HK-2 (cell line): ENCODE measurements around the gene HCFC1R1.
"Not testable (repeated sequence)": the region's sequence is repeated elsewhere in the genome, so short reads cannot be mapped to it uniquely, and the experiment has no call there.

ENCODE experiments used
- DNase-seq: peaks from one replicate; pipeline ENCODE4 v3.0.0-alpha.2; 2018; ENCODE audit not compliant: unreplicated experiment

Gene HCFC1R1

DNA sequence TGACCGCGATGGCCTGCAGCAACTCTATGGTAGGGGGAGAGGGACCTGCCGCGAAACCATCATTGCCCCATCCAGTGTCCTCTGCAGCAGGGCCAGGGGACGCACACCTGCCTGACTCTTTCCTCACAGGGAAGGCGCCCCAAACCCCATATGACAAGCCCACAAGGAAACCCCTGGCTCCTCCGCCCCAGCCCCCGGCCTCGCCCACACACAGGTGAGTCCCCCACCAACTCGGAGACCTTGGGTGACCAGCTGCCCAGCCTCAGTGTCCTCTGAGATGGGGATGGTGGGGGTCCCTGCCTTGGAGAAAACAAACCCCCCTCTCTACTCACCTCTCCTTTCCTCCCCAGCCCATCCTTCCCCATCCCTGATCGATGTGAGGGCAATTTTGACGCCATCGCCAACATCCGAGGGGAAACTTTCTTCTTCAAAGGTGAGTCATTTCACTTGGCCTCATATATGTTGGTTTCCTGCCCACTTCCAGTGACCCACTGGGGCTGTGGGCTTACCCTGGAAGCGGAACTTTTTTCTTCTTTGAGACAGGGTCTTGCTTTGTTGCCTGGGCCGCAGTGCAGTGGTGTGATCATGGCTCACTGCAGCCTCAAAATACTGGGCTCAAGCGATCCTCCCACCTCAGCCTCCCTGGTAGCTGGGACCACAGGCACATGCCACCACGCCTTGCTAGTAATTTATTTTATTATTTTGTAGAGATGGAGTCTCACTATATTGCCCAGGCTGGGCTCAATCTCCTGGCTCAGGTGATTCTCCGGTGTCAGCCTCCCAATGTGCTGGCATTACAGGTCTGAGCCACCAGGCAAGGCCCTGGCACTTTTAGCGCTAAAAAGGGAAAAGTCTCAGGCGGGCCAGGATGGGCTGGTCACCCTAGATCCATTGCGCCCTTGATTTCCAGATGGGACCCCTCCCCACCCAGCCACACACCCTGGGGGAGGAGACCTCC lies 33.7 kb upstream of the HCFC1R1 start:
- DNase-seq, result no peak

GRCh38 chr16:3056336-3057180 lies 32.8 kb upstream of the HCFC1R1 start:
- DNase-seq, result no peak

GRCh38 chr16:3055734-3056115 lies 32.0 kb upstream of the HCFC1R1 start:
- DNase-seq, result not testable (repeated sequence)

- no peak for DNase-seq
Measured at GRCh38 chr16:3054965-3055733, 31.4 kb upstream of the HCFC1R1 start.

- not testable (repeated sequence) for DNase-seq
Measured at GRCh38 chr16:3053330-3053710, 29.6 kb upstream of the HCFC1R1 start.

GRCh38 chr16:3052571-3053329 lies 29.0 kb upstream of the HCFC1R1 start:
- not testable (repeated sequence) for DNase-seq

DNA sequence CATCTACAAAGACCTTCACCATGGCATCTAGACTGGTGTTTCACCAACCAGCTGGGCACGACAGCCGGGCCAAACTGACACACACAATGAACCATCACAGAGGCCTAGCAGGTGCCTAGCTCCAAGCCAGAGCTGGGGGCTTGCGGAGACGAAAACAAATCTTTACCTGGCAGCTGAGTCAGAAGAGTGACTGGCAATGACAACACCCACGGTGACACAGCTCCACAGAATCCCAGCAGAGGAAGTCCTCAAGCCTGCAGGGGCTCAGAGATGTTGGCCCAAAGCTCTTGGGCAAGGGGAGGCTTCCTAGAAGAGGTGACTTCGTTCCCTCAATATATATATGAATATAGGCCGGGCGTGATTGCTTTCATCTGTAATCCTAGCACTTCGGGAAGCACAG lies 27.8 kb upstream of the HCFC1R1 start:
- DNase-seq, result no peak

DNA sequence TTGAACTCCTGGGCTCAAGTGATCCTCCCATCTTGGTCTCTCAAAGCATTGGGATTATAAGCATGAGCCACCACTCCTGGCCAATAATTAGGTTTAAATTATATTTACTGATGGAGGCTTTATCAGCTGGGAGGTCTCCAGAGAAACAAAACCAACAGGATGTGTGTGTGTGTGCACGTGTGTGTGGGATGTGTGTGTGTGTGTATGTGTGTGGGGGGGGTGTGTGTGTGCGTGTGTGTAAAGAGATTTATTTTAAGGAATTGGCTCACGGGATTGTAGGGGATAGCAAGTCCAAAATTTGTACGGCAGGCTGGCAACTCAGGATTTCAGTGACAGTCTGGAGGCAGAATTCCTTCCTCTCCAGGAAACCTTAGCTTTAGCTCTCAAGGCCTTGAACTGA lies 27.3 kb upstream of the HCFC1R1 start:
- DNase-seq, result no peak

- no peak for DNase-seq
Measured at GRCh38 chr16:3050487-3050886, 26.7 kb upstream of the HCFC1R1 start.

- DNase-seq, result no peak
Measured at GRCh38 chr16:3049921-3050481, 26.3 kb upstream of the HCFC1R1 start.

- DNase-seq, result no peak
Measured at GRCh38 chr16:3047387-3047720, 23.6 kb upstream of the HCFC1R1 start.

GRCh38 chr16:3046641-3047386 lies 23.1 kb upstream of the HCFC1R1 start:
- DNase-seq, result no peak

- no peak for DNase-seq
Measured at GRCh38 chr16:3045758-3046640, 22.3 kb upstream of the HCFC1R1 start, which contains the start of gene MMP25. Gene MMP25 (plus strand): TSS chr16:3046561. CDS start chr16:3046918, 357 bp downstream.

DNA sequence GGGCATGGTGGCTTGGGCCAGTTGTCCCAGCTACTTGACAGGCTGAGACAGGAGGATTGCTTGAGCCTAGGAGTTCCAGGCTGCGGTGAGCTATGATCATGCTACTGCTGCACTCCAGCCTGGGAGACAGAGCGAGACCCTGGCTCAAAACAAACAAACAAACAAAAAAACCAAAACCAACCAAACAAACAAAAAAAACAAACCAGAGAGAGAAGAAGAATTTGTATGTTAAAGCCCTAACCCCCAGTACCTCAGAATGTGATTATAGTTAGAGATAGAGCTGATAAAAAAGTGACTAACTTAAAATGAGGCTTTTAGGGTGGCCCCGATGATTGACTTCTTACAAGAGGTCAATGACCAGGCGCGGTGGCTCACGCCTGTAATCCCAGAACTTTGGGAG lies 21.0 kb upstream of the HCFC1R1 start:
- no peak for DNase-seq

- DNase-seq, result no peak
Measured at GRCh38 chr16:3042376-3042775, 18.6 kb upstream of the HCFC1R1 start.

GRCh38 chr16:3038896-3039295 lies 15.2 kb upstream of the HCFC1R1 start:
- no peak for DNase-seq

DNA sequence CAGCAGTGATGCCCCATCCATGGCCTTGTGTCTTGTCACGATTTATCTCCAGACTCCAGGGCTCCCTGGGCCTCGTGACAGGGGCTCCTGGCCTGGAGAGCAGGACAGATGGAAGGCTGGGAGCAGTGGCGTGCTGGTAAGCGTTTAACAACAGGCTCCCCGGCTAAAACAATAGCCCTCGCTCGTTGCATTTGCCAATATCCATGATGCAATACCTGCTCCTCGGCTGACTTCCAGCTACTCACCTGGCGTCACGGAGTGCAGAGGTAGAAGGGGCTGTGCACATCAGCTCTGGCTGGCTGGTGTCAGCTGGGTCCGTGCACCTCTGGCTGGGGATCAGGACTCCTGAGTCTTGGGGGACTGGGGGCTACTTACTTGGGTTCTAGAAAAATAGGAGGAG lies 14.5 kb upstream of the HCFC1R1 start:
- DNase-seq, result no peak

DNA sequence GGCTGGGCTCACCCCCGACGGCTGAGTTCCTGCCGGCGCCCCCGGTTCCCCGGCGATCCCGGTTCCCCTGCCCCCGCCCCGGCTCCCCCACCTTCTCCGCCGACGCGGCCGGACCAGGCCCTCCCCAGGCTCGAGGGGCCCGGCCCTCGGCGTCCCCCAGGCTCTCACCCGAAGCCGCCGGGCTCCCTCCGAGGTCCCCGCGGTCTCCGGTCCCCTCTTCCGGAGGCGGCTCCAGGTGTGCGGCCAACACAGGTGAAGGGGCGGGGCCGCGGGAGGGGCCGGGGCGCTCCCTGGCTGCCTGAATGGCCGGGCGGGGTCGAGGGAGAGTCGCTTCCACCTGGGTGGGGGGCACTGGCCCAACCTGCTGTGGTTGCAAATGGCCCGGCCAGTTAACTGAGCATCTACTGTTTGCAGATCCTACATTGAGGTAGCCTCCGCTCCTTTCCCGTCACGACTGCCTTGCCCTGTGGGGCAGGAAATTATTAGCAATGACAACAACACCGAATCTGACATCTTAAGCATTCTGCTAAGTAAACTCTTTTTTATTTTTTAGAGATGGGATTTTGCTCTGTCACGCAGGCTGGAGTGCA lies 13.1 kb upstream of the HCFC1R1 start, which contains the start of gene BICDL2:
TSS of gene BICDL2 (minus strand) at position 219 of the 590 bp plus-strand sequence. CDS start 1,448 bp downstream, outside the sequence.
- no peak for DNase-seq
